HepG2 (cell line): ENCODE data around the gene PAQR6. TPM values are rescaled to one million over a fixed set of nuclear protein-coding genes. Genes with fewer than 3 reads are reported as not detected.
A peak's percentile ranks its signal among the peaks of the same experiment; 100 is the strongest.

Source experiments
- ATAC-seq: fragments of 200-7000 bp; cut with Tn5 transposase; 3 replicates; pipeline ENCODE4 v1.9.1; 2020; ENCODE audit warnings: mild to moderate bottlenecking, moderate library complexity
- BruUV-seq: library from RNA; stranded (reverse); fragments of 400-500 nt; replicated peaks from 2 replicates; lab custom pipeline; 2021; lab: Mats Ljungman, UMichigan
- CTCF ChIA-PET: fragments of 300-600 bp; formaldehyde crosslinking; extraction: SDS; loops from one replicate; lab custom pipeline; 2021; ENCODE audit warnings: low total read pairs, inconsistent platforms, low intra/inter-chr PET ratio; lab: Yijun Ruan, JAX
- POLR2A ChIA-PET: fragments of 350-600 bp; sonication (Branson Sonifier 250); formaldehyde crosslinking; loops from one replicate; lab custom pipeline; 2020; ENCODE audit warnings: antibody characterized with exemption, inconsistent platforms; lab: Yijun Ruan, JAX
- DNase-seq: peaks from one replicate; pipeline ENCODE4 v3.0.0-alpha.2; 2015; ENCODE audit warnings: low spot score
- FAIRE-seq: peaks from 3 replicates; lab custom pipeline; 2011; peaks lifted over from hg19 to GRCh38; lab: Jason Lieb, UNC
- H2AFZ ChIP-seq: one replicate; pipeline ENCODE4 v1.6.1; 2011; ENCODE audit warnings: low read length, inconsistent platforms
- H3K27ac ChIP-seq: fragments of 300-600 bp; 3 replicates; pipeline ENCODE4 v1.8.0; 2011; ENCODE audit warnings: mixed run types, mild to moderate bottlenecking, mixed read lengths, low read length, inconsistent platforms; ENCODE audit not compliant: insufficient read depth; ENCODE audit errors: extremely low read length
- H3K27me3 ChIP-seq, 2 experiments: fragments of 200-600 bp in 1 of 2; 2 replicates in 1 of 2; 3 replicates in 1 of 2; pipeline versions ENCODE4 v1.6.0 to v1.8.0; 2011; ENCODE audit warnings: low read length in 2 of 2, mild to moderate bottlenecking in 2 of 2, moderate library complexity in 2 of 2, inconsistent platforms in 1 of 2; ENCODE audit not compliant: insufficient read depth in 2 of 2, control insufficient read depth in 1 of 2
- H3K36me3 ChIP-seq, 2 experiments: fragments of 200-600 bp in 1 of 2; replicated peaks in 1 of 2; 2 replicates in 1 of 2; 3 replicates in 1 of 2; pipeline versions ENCODE4 v1.5.1 to v1.8.0; 2011; ENCODE audit warnings: low read length in 2 of 2, inconsistent platforms in 1 of 2; ENCODE audit not compliant: insufficient read depth in 2 of 2, control insufficient read depth in 1 of 2
- H3K4me1 ChIP-seq: 2 replicates; pipeline ENCODE4 v1.5.1; 2012; ENCODE audit warnings: low read length, inconsistent platforms; ENCODE audit not compliant: insufficient read depth
- H3K4me2 ChIP-seq: 2 replicates; pipeline ENCODE4 v1.6.0; 2011; ENCODE audit warnings: low read depth, low read length, inconsistent platforms
- H3K4me3 ChIP-seq, 3 experiments: fragments of 200-600 bp in 1 of 3; sonication (generic), shearing (Covaris generic) in 1 of 3; replicated peaks in 1 of 3; 2 replicates each; pipeline ENCODE4 v1.5.1; 2011 to 2016; ENCODE audit warnings: low read length in 3 of 3, inconsistent platforms in 2 of 3, low read depth in 2 of 3, mild to moderate bottlenecking in 2 of 3, control low read depth in 1 of 3, mixed read lengths in 1 of 3; ENCODE audit not compliant: insufficient read depth in 1 of 3
- H3K79me2 ChIP-seq: one replicate; pipeline ENCODE4 v1.6.1; 2011; ENCODE audit warnings: low read length, inconsistent platforms; ENCODE audit not compliant: insufficient read depth
- H3K9ac ChIP-seq: 2 replicates; pipeline ENCODE4 v1.6.0; 2011; ENCODE audit warnings: mild to moderate bottlenecking, low read depth, low read length, inconsistent platforms; ENCODE audit not compliant: insufficient read depth
- H3K9me3 ChIP-seq: 2 replicates; pipeline ENCODE4 v1.5.1; 2012; ENCODE audit warnings: mild to moderate bottlenecking, low read length
- H4K20me1 ChIP-seq: 2 replicates; pipeline ENCODE4 v1.6.0; 2011; ENCODE audit warnings: inconsistent platforms, mild to moderate bottlenecking, low read length, moderate library complexity; ENCODE audit not compliant: insufficient read depth
- ATM ChIP-seq: fragments of 450-650 bp; IDR thresholded peaks from 2 replicates; pipeline ENCODE4 v1.7.1; 2017; ENCODE audit warnings: mild to moderate bottlenecking, borderline replicate concordance
- GATAD2A ChIP-seq: IDR thresholded peaks from 2 replicates; pipeline ENCODE4 v1.6.1; 2016
- KMT2B ChIP-seq: IDR thresholded peaks from 2 replicates; pipeline ENCODE4 v1.6.1; 2016; ENCODE audit warnings: missing genetic modification reagents, missing compliant biosample characterization
- TBP ChIP-seq: sonication (generic); formaldehyde crosslinking; IDR thresholded peaks from 2 replicates; pipeline ENCODE4 v1.5.0; 2020; ENCODE audit warnings: missing genetic modification reagents
- TBX3 ChIP-seq: fragments of 450-650 bp; IDR thresholded peaks from 2 replicates; pipeline ENCODE4 v1.6.1; 2017; ENCODE audit warnings: antibody characterized with exemption, mild to moderate bottlenecking, inconsistent platforms, borderline replicate concordance
- ZC3H13 ChIP-seq: sonication (generic); formaldehyde crosslinking; IDR thresholded peaks from 2 replicates; pipeline ENCODE4 v1.8.1; 2023; ENCODE audit warnings: mild to moderate bottlenecking, missing genetic modification reagents, moderate library complexity
- ZNF296 ChIP-seq: sonication (generic); formaldehyde crosslinking; conservative IDR thresholded peaks from 2 replicates; pipeline ENCODE4 v1.5.0; 2020; ENCODE audit warnings: mild to moderate bottlenecking, missing genetic modification reagents
- ZNF546 ChIP-seq: sonication (generic); formaldehyde crosslinking; conservative IDR thresholded peaks from 2 replicates; pipeline ENCODE4 v1.8.1; 2023; ENCODE audit warnings: mild to moderate bottlenecking, missing genetic modification reagents
- ZNF773 ChIP-seq: sonication (generic); formaldehyde crosslinking; IDR thresholded peaks from 2 replicates; pipeline ENCODE4 v1.4.0; 2020; ENCODE audit warnings: missing genetic modification reagents, borderline replicate concordance
- ZNF775 ChIP-seq: sonication (generic); formaldehyde crosslinking; IDR thresholded peaks from 2 replicates; pipeline ENCODE4 v1.4.0; 2020; ENCODE audit warnings: missing genetic modification reagents, mild to moderate bottlenecking, moderate library complexity, borderline replicate concordance
- WGBS: methylation state at CpG from one replicate; pipeline ENCODE4 v1.1.6; 2017; ENCODE audit warnings: low lambda C conversion rate; 5-methylcytosine and 5-hydroxymethylcytosine counted together
- in situ Hi-C: cut with HindIII; loops from 2 replicates; pipeline ENCODE4 v1.10.0; 2017; ENCODE audit warnings: low pct_unique_long_range_greater_than_20kb; ENCODE audit not compliant: extremely low pct_ligation_motif_present
- intact Hi-C: fragments of 100-400 bp; cut with micrococcal nuclease; formaldehyde crosslinking; loops from one replicate; pipeline ENCODE4 v1.10.0; 2022; ENCODE audit not compliant: unreplicated experiment
- polyA plus RNA-seq, 8 experiments: library from polyadenylated mRNA; depleted of rRNA in 3 of 8; stranded (reverse) in 7 of 8; unstranded in 1 of 8; fragments of >200 nt; fragmentation: Illumina TruSeq in 4 of 8; extraction: Trizol in 4 of 8; gene quantifications; 2 replicates each; pipeline versions ENCODE4 v1.2.1 to v1.2.3, GENCODE V29; 2011 to 2016; ENCODE audit warnings: low read depth in 4 of 8, missing spikeins in 1 of 8, mixed read lengths in 1 of 8; ENCODE audit not compliant: insufficient read depth in 1 of 8
- total RNA-seq, 5 experiments: library from RNA; depleted of rRNA; stranded (reverse); fragments of >200 nt; fragmentation: Illumina TruSeq; extraction: Trizol; gene quantifications; 2 replicates each; pipeline ENCODE4 v1.2.3, GENCODE V29; 2016; ENCODE audit warnings: low read depth in 1 of 5
- TF ChIP-seq, protein P1 (sequence below): sonication (generic); formaldehyde crosslinking; IDR thresholded peaks from 2 replicates; pipeline ENCODE4 v1.4.0; 2020; ENCODE audit warnings: mild to moderate bottlenecking, missing genetic modification reagents
- TF ChIP-seq, protein P2 (sequence below), 2 experiments: sonication (generic) in 1 of 2; formaldehyde crosslinking in 1 of 2; IDR thresholded peaks; 2 replicates each; pipeline versions ENCODE4 v1.4.0 to v1.6.1; 2016 to 2020; ENCODE audit warnings: borderline replicate concordance in 1 of 2, low read depth in 1 of 2, mild to moderate bottlenecking in 1 of 2, missing genetic modification reagents in 1 of 2
- TF ChIP-seq, protein P3 (sequence below): sonication (generic); formaldehyde crosslinking; IDR thresholded peaks from 2 replicates; pipeline ENCODE4 v1.4.0; 2020; ENCODE audit warnings: missing genetic modification reagents
- TF ChIP-seq, protein P4 (sequence below): sonication (generic); formaldehyde crosslinking; IDR thresholded peaks from 2 replicates; pipeline ENCODE4 v1.4.0; 2020; ENCODE audit warnings: missing genetic modification reagents; ENCODE audit errors: not compliant biosample characterization
- TF ChIP-seq, protein P5 (sequence below): sonication (generic); formaldehyde crosslinking; IDR thresholded peaks from 2 replicates; pipeline ENCODE4 v1.9.0; 2021; ENCODE audit warnings: missing genetic modification reagents, borderline replicate concordance

Gene PAQR6
- total and polyA plus RNA-seq, 2 of the 13 experiments (the other 11 are each of a cell fraction or from before 2014, with no cell fraction given): 0.82 to 1.4 TPM

DNA sequence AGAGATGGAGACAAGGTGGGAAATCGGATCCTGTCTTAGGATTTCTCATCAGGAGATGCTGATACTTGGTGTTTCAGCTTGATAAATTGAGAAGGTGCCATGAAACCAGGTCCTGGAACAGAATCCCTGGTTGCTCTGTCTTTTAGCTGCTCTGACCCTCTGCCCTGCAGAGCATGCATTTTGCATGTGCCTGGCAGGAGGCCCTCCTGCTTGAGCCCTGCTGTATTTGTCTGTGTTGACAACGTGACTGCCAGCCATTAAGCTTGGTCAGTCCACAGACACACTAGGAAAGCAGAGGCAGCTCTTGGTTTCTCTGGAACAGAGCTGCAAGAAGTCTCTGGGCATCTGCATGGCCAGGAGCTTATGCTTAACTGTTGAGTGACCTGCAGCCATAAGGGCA, 51.4 kb downstream of the PAQR6 start:
- Histone ChIP-seq H3K9ac (no peak overlapping the region; the same call in 1 of the 2 replicates), H3K9me3 (no peaks in the 10 kb centered on the region), H3K36me3 (peaks cover 13 to 18% of the 10 kb centered on the region in 2 experiments), H3K79me2 (peaks cover 36% of the 10 kb centered on the region), H3K4me2 (no peak overlapping the region), H3K27me3 (no peaks in the 10 kb centered on the region; a peak in 1 of 5 replicates), H2AFZ (no peak overlapping the region), H3K4me1 (peaks cover 67% of the 10 kb centered on the region), H3K4me3 (no peak overlapping the region), H4K20me1 (no peaks in the 10 kb centered on the region), H3K27ac (peak overlapping the region; percentile 4)
- no TSS peak for BruUV-seq
- intact Hi-C loops: no loop called here
- POLR2A ChIA-PET: interaction anchor here (3.6 kb wide), 1 partner anchor 17 kb away, joined by 32 read pairs; the partner anchor contains the start of gene PMF1
- CTCF ChIA-PET: no interaction called here
- 60% methylated on average over 2 of the region's 2 CpGs for WGBS
- in situ Hi-C loops: no loop called here
- DNase-seq (no peak), ATAC-seq (no peak), FAIRE-seq (no peak)
- TF ChIP-seq ATM: no peak
- TF ChIP-seq ZC3H13: no peak
- no peak for TF ChIP-seq ZNF296 (CRISPR knock-in tag)
- TF ChIP-seq, protein P1, sequence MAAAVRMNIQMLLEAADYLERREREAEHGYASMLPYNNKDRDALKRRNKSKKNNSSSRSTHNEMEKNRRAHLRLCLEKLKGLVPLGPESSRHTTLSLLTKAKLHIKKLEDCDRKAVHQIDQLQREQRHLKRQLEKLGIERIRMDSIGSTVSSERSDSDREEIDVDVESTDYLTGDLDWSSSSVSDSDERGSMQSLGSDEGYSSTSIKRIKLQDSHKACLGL (CRISPR knock-in tag): no peak
- no peak for TF ChIP-seq GATAD2A (CRISPR knock-in tag)
- TF ChIP-seq, protein P2, sequence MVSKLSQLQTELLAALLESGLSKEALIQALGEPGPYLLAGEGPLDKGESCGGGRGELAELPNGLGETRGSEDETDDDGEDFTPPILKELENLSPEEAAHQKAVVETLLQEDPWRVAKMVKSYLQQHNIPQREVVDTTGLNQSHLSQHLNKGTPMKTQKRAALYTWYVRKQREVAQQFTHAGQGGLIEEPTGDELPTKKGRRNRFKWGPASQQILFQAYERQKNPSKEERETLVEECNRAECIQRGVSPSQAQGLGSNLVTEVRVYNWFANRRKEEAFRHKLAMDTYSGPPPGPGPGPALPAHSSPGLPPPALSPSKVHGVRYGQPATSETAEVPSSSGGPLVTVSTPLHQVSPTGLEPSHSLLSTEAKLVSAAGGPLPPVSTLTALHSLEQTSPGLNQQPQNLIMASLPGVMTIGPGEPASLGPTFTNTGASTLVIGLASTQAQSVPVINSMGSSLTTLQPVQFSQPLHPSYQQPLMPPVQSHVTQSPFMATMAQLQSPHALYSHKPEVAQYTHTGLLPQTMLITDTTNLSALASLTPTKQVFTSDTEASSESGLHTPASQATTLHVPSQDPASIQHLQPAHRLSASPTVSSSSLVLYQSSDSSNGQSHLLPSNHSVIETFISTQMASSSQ (IDR thresholded peaks at IDR 0.05; ENCODE audit: low read depth): no peak
- TF ChIP-seq, protein P2 (CRISPR knock-in tag; IDR thresholded peaks at IDR 0.05; ENCODE audit: borderline replicate concordance): no peak
- no peak for TF ChIP-seq TBX3
- no peak for TF ChIP-seq ZNF773 (CRISPR knock-in tag)
- TF ChIP-seq KMT2B: no peak
- no peak for TF ChIP-seq ZNF775
- TF ChIP-seq, protein P3, sequence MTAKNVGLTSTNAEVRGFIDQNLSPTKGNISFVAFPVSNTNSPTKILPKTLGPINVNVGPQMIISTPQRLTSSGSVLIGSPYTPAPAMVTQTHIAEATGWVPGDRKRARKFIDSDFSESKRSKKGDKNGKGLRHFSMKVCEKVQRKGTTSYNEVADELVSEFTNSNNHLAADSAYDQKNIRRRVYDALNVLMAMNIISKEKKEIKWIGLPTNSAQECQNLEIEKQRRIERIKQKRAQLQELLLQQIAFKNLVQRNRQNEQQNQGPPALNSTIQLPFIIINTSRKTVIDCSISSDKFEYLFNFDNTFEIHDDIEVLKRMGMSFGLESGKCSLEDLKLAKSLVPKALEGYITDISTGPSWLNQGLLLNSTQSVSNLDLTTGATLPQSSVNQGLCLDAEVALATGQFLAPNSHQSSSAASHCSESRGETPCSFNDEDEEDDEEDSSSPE: no peak
- TF ChIP-seq, protein P4, sequence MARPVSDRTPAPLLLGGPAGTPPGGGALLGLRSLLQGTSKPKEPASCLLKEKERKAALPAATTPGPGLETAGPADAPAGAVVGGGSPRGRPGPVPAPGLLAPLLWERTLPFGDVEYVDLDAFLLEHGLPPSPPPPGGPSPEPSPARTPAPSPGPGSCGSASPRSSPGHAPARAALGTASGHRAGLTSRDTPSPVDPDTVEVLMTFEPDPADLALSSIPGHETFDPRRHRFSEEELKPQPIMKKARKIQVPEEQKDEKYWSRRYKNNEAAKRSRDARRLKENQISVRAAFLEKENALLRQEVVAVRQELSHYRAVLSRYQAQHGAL (CRISPR knock-in tag): no peak
- TF ChIP-seq ZNF546: no peak
- TF ChIP-seq, protein P5, sequence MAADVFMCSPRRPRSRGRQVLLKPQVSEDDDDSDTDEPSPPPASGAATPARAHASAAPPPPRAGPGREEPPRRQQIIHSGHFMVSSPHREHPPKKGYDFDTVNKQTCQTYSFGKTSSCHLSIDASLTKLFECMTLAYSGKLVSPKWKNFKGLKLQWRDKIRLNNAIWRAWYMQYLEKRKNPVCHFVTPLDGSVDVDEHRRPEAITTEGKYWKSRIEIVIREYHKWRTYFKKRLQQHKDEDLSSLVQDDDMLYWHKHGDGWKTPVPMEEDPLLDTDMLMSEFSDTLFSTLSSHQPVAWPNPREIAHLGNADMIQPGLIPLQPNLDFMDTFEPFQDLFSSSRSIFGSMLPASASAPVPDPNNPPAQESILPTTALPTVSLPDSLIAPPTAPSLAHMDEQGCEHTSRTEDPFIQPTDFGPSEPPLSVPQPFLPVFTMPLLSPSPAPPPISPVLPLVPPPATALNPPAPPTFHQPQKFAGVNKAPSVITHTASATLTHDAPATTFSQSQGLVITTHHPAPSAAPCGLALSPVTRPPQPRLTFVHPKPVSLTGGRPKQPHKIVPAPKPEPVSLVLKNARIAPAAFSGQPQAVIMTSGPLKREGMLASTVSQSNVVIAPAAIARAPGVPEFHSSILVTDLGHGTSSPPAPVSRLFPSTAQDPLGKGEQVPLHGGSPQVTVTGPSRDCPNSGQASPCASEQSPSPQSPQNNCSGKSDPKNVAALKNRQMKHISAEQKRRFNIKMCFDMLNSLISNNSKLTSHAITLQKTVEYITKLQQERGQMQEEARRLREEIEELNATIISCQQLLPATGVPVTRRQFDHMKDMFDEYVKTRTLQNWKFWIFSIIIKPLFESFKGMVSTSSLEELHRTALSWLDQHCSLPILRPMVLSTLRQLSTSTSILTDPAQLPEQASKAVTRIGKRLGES: no peak
- no peak for TF ChIP-seq TBP
